Fibroblast of lung (primary cell): Measurements from ENCODE around the gene SLAMF9. TPM values are rescaled to one million over a fixed set of nuclear protein-coding genes. Genes with fewer than 3 reads are reported as not detected.
A peak's percentile ranks its signal among the peaks of the same experiment; 100 is the strongest.

ENCODE experiments used
- DNase-seq, 2 donors: peaks; one replicate each; pipeline versions ENCODE4 v3.0.0 to v3.0.0-alpha.2; 2010; ENCODE audit warnings: low read depth in 2 of 2
- H2AFZ ChIP-seq: 2 replicates; pipeline ENCODE4 v1.5.1; 2012; ENCODE audit warnings: low read length, control low read depth, inconsistent platforms
- H3K27ac ChIP-seq: 2 replicates; pipeline ENCODE4 v1.5.1; 2011; ENCODE audit warnings: low read length, control low read depth; ENCODE audit not compliant: insufficient read depth
- H3K27me3 ChIP-seq: 2 replicates; pipeline ENCODE4 v1.5.1; 2011; ENCODE audit warnings: mild to moderate bottlenecking, low read length; ENCODE audit not compliant: control insufficient read depth, insufficient read depth
- H3K36me3 ChIP-seq: 2 replicates; pipeline ENCODE4 v1.5.1; 2011; ENCODE audit warnings: low read length; ENCODE audit not compliant: control insufficient read depth, insufficient read depth
- H3K4me1 ChIP-seq: 2 replicates; pipeline ENCODE4 v1.5.1; 2011; ENCODE audit warnings: low read length; ENCODE audit not compliant: control insufficient read depth, insufficient read depth; ENCODE audit errors: extremely low read depth
- H3K4me2 ChIP-seq: 2 replicates; pipeline ENCODE4 v1.5.1; 2011; ENCODE audit warnings: low read length, control low read depth; ENCODE audit not compliant: insufficient read depth; ENCODE audit errors: extremely low read depth
- H3K4me3 ChIP-seq, 4 experiments: fragments of 200-600 bp in 1 of 4; sonication (generic) in 1 of 4; replicated peaks in 1 of 4; 2 replicates each; pipeline ENCODE4 v1.5.1; 2011 to 2016; ENCODE audit warnings: low read length in 4 of 4, low read depth in 3 of 4, mild to moderate bottlenecking in 3 of 4, control low read depth in 2 of 4, inconsistent platforms in 1 of 4, mixed read lengths in 1 of 4; ENCODE audit not compliant: insufficient read depth in 1 of 4; ENCODE audit errors: control extremely low read depth in 1 of 4
- H3K79me2 ChIP-seq: 2 replicates; pipeline ENCODE4 v1.5.1; 2012; ENCODE audit warnings: mild to moderate bottlenecking, low read length, inconsistent platforms; ENCODE audit not compliant: control insufficient read depth, insufficient read depth
- H3K9ac ChIP-seq: 2 replicates; pipeline ENCODE4 v1.5.1; 2011; ENCODE audit warnings: mild to moderate bottlenecking, low read length, control low read depth; ENCODE audit not compliant: insufficient read depth
- H3K9me3 ChIP-seq: 2 replicates; pipeline ENCODE4 v1.5.1; 2012; ENCODE audit warnings: low read depth, low read length; ENCODE audit not compliant: control insufficient read depth, insufficient read depth
- H4K20me1 ChIP-seq: 2 replicates; pipeline ENCODE4 v1.5.1; 2011; ENCODE audit warnings: low read length; ENCODE audit not compliant: control insufficient read depth, insufficient read depth; ENCODE audit errors: extremely low read depth
- CTCF ChIP-seq, 2 donors: IDR thresholded peaks in 1 of 2; conservative IDR thresholded peaks in 1 of 2; 1 replicate in 1 of 2; 2 replicates in 1 of 2; pipeline ENCODE4 v1.5.1; 2011 to 2012; ENCODE audit warnings: low read length in 2 of 2, control low read depth in 1 of 2, inconsistent platforms in 1 of 2, low read depth in 1 of 2, mild to moderate bottlenecking in 1 of 2
- EZH2 ChIP-seq: IDR thresholded peaks from 2 replicates; pipeline ENCODE4 v1.5.1; 2012; ENCODE audit warnings: low read length, control low read depth, mild to moderate bottlenecking; ENCODE audit errors: missing control alignments
- polyA plus RNA-seq, 2 donors: library from polyadenylated mRNA; depleted of rRNA in 1 of 2; stranded (reverse) in 1 of 2; unstranded in 1 of 2; fragments of >200 nt; gene quantifications; 2 replicates each; pipeline ENCODE4 v1.2.1, GENCODE V29; 2011 to 2012; ENCODE audit warnings: missing spikeins in 1 of 2
- total RNA-seq: library from RNA; depleted of rRNA; stranded (reverse); fragments of >200 nt; gene quantifications from 2 replicates; pipeline ENCODE4 v1.2.1, GENCODE V29; 2014

Gene SLAMF9
- total and polyA plus RNA-seq, 2 donors (not counting 1 experiment from before 2014, with no cell fraction given) = not detected

- DNase-seq = no peak
- Histone ChIP-seq H3K36me3 (no peaks in the 10 kb centered on the region), H3K4me2 (no peak overlapping the region), H4K20me1 (no peaks in the 10 kb centered on the region), H3K9ac (no peak overlapping the region), H3K79me2 (no peaks in the 10 kb centered on the region), H3K27me3 (peaks cover 11% of the 10 kb centered on the region), H3K9me3 (no peaks in the 10 kb centered on the region), H3K4me1 (no peaks in the 10 kb centered on the region), H3K4me3 (no peak overlapping the region), H3K27ac (no peak overlapping the region), H2AFZ (no peak overlapping the region)
- TF ChIP-seq EZH2 = no peak
- no peak for TF ChIP-seq CTCF (conservative IDR thresholded peaks at IDR 0.05 in 1 of 2, IDR thresholded peaks at IDR 0.05 in 1 of 2; ENCODE audit: low read depth in 1 of 2, low read length in 2 of 2)
Observed at GRCh38 chr1:159933347-159933746, 20.7 kb downstream of the SLAMF9 start.

GRCh38 chr1:159932296-159933285, 21.4 kb downstream of the SLAMF9 start:
- H3K79me2 ChIP-seq = no peaks in the 10 kb centered on the region
- H4K20me1 ChIP-seq = no peaks in the 10 kb centered on the region
- H3K9me3 ChIP-seq = no peaks in the 10 kb centered on the region
- H3K4me1 ChIP-seq = no peaks in the 10 kb centered on the region
- no peak overlapping the region for H3K4me2 ChIP-seq
- no peak overlapping the region for H3K27ac ChIP-seq
- no peaks in the 10 kb centered on the region for H3K36me3 ChIP-seq
- no peak overlapping the region for H3K4me3 ChIP-seq
- peak in 1 of 2 donors; percentile 34 for DNase-seq
- peaks cover 11% of the 10 kb centered on the region for H3K27me3 ChIP-seq
- no peak overlapping the region for H3K9ac ChIP-seq
- TF ChIP-seq CTCF (conservative IDR thresholded peaks at IDR 0.05 in 1 of 2, IDR thresholded peaks at IDR 0.05 in 1 of 2; ENCODE audit: low read depth in 1 of 2, low read length in 2 of 2) (no peak), EZH2 (no peak)
- H2AFZ ChIP-seq = no peak overlapping the region

- Histone ChIP-seq H3K9ac (no peak overlapping the region), H3K27ac (no peak overlapping the region), H3K4me1 (no peaks in the 10 kb centered on the region), H3K4me3 (no peak overlapping the region), H3K36me3 (no peaks in the 10 kb centered on the region), H3K9me3 (no peaks in the 10 kb centered on the region), H3K27me3 (peaks cover 11% of the 10 kb centered on the region), H4K20me1 (no peaks in the 10 kb centered on the region), H3K79me2 (no peaks in the 10 kb centered on the region), H3K4me2 (no peak overlapping the region), H2AFZ (no peak overlapping the region)
- DNase-seq = no peak
- no peak for TF ChIP-seq EZH2
- no peak for TF ChIP-seq CTCF (conservative IDR thresholded peaks at IDR 0.05 in 1 of 2, IDR thresholded peaks at IDR 0.05 in 1 of 2; ENCODE audit: low read depth in 1 of 2, low read length in 2 of 2)
Observed at GRCh38 chr1:159931795-159932173, 22.3 kb downstream of the SLAMF9 start.
